ENCODE measurements around the gene MRPL27.

- TF ChIP-seq POLR2A (IDR thresholded peaks at IDR 0.05) (no peak), CTCF (IDR thresholded peaks at IDR 0.05) (no peak)
Observed at GRCh38 chr17:50365649-50366393, 7.2 kb downstream of the MRPL27 start.

Data from Peyer's patch (tissue), 4 donors.